ENCODE measurements around the gene LMTK2.
A peak's percentile ranks its signal among the peaks of the same experiment; 100 is the strongest.

Gene LMTK2

DNA sequence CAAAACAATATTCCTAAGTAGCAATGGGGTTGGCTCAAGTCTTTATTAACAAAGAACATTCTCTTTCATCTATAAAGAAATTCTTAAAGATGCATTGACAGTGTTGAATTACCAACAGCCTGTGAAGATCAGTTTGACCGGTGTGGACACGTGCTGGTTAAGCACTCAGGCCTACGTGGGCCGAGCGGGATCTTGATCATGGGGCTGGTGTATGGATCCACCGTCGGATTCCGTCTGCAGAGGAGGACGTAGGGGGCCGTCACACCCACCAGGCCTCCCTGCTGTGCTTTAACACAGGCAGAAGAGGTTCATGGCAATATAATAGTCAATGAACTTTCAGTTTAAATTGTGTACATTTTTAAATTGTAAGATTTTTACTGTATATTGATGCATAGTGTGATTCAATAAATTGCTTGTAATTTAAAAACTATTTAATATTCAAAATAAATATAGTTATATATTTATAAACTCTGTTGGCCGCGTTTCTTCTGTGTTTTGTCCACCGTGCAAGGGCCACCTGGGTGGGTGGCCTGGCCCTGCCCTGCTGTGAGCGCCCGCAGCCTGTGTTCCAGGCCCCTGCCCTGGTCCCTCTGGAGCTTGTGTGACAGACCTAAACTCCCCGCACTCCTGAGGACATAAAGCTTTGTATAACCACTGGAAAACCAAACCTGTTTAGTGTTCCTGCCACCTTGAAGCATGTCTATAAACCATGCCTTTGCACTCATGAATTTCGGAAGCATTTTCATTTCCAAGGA lies 102.7 kb downstream of the LMTK2 start:
- in situ Hi-C loops (cut with HindIII; ENCODE audit: low pct_unique_long_range_greater_than_20kb, low sequenced_read_pairs): no loop called here
- TF ChIP-seq JUND (IDR thresholded peaks at IDR 0.05; ENCODE audit: low read depth): no peak
- no peak for DNase-seq (ENCODE audit: low read depth in 1 of 2, low spot score in 1 of 2)

DNA sequence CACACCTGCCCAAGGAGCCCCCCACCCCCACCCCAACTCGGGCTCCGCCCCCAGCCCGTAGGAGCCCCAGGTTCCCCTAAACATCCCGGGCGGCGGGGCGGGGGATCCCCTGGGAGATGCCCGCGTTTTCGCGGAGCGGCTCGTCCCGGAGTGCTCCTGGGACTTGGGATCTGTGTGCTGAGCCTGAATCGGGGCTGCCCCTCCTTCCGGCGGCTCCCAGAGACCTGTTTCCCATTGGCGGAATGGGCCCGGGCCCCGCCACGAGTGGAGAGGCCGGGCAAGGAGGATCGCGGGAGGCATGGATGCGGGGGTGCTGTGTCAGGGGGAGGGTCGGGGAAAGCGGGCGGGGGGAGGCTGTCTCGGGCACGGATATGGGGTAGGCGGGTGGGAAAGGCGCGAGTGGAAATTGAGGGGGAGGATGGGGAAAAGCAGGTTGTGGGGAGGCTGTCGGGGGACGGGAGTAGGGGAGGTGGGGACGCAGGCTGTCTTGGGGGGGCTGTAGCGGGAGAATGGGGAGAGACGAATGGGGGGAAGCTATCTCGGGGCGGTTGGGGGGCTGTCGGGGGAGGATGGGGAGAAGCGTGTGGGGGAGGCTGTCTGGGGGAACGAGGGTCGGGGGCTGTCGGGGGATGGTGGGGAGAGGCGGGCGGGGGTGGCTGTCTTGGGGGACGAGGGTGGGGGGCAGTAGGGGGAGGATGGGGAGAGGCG lies 104.0 kb downstream of the LMTK2 start:
- in situ Hi-C loops (cut with HindIII; ENCODE audit: low pct_unique_long_range_greater_than_20kb, low sequenced_read_pairs): no loop called here
- DNase-seq (ENCODE audit: low read depth in 1 of 2, low spot score in 1 of 2): no peak
- no peak for TF ChIP-seq JUND (IDR thresholded peaks at IDR 0.05; ENCODE audit: low read depth)

DNA sequence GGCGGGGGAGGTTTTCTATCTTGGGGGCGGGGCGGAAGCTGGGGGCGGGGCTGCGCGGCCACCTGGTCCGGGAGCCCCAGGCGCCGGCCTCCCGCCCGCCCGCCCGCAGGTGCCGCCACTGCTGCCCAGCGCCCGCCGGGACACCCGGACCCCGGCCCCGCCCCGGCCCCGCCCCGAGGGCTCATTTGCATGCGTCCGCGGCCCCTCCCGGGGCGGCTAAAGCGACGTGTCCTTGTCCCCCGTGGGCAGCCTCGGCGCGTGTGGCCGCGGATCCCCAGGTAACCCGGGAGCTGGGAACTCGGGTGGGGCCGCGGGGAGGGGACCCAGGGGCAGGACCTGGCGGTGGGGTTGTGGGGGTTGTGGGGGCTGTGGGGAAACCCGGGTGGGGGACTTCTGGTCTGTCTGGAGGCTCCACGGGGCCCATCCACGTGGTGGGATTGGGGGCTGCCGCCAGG lies 104.6 kb downstream of the LMTK2 start, which contains the start of gene BHLHA15:
Gene BHLHA15 (plus strand): TSS at position 219 of the 455 bp plus-strand sequence. CDS start 871 bp downstream, outside the sequence.
- TF ChIP-seq JUND (IDR thresholded peaks at IDR 0.05; ENCODE audit: low read depth): no peak
- in situ Hi-C loops (cut with HindIII; ENCODE audit: low pct_unique_long_range_greater_than_20kb, low sequenced_read_pairs): no loop called here
- peak; percentile 60 to 66 for DNase-seq (ENCODE audit: low read depth in 1 of 2, low spot score in 1 of 2)

DNA sequence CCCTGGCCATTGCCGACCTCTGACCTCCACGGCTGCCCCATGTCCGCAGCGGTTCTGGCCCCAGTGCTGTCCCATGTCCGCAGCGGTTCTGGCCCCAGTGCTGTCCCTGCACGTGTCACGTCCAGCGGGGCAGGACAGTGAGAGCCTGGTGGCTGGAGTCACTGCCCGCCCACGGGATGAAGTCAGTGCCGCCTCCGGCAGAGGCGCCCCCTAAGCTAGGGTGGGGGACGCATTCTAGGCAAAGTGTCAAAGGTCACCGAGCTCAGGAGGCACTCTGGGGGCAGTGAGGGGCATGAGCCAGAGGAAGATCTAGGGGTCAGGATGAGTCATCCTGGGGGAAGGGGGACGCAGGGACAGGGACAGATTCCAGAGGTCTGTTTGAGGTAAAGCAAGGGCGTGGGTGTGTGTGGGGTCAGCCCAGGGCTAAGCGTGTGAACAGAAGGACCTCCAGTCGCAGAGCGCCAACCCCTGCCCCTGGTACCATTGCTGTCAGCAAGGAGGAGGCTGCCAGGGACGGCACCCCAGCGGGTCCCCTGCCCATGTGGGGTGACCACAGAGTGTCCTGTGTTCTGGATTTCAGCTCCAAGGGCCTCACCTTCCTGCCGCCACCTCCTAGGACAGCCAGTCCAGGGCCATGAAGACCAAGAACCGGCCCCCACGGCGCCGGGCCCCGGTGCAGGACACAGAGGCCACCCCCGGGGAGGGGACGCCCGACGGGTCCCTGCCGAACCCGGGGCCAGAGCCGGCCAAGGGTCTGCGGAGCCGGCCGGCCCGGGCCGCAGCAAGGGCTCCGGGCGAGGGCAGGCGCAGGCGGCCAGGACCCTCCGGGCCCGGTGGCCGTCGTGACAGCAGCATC lies 105.2 kb downstream of the LMTK2 start:
- in situ Hi-C loops (cut with HindIII; ENCODE audit: low pct_unique_long_range_greater_than_20kb, low sequenced_read_pairs): no loop called here
- DNase-seq (ENCODE audit: low read depth in 1 of 2, low spot score in 1 of 2): no peak

DNA sequence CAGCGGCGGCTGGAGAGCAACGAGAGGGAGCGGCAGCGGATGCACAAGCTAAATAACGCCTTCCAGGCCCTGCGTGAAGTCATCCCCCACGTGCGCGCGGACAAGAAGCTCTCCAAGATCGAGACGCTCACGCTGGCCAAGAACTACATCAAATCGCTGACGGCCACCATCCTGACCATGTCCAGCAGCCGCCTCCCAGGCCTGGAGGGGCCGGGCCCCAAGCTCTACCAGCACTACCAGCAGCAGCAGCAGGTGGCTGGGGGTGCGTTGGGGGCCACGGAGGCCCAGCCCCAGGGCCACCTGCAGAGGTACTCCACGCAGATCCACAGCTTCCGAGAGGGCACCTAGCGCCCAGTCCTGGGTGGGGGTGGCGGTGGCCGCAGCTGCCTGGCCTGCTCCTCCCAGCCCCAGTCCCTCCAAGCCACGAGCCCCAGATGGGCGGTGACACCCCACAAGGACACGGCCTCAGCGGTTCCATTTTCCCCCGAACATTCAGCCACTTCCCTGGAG lies 105.9 kb downstream of the LMTK2 start:
- no peak for TF ChIP-seq JUND (IDR thresholded peaks at IDR 0.05; ENCODE audit: low read depth)
- DNase-seq (ENCODE audit: low read depth in 1 of 2, low spot score in 1 of 2): no peak

More for the DNA sequence above, 105.2 kb downstream of the LMTK2 start:
- no peak for TF ChIP-seq JUND (IDR thresholded peaks at IDR 0.05; ENCODE audit: low read depth)

DNA sequence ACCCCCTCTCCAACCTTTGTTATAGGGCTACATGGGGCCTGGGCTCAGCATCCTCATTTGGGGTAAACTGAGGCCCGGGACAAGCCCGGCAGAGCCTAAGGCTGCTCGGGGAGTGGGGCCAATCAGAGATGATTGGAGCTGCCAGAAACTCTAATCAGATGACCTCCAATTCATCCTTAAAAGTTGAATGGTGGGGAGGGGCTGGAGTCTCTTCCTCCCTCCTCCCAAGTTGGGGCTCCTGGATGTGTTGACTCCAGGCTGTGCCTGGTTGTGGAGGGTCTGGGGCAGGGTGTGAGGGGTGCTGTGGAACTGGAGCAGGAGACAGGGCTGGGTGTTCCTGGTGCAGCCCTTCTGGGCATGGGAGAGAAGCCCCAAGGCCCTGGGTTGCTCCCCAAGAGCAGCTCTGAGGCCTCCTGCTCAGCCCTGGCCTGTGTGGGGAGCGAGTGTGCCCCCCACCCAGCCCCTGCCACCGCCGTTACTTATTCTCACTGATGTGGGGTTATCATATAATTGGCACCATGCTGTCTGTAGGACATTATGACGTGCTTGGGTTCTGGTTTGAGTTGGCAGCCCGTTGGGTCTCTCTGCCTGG lies 106.7 kb downstream of the LMTK2 start:
- in situ Hi-C loops (cut with HindIII; ENCODE audit: low pct_unique_long_range_greater_than_20kb, low sequenced_read_pairs): no loop called here
- no peak for DNase-seq (ENCODE audit: low read depth in 1 of 2, low spot score in 1 of 2)
- no peak for TF ChIP-seq JUND (IDR thresholded peaks at IDR 0.05; ENCODE audit: low read depth)

More for the DNA sequence above, 105.9 kb downstream of the LMTK2 start:
- in situ Hi-C loops (cut with HindIII; ENCODE audit: low pct_unique_long_range_greater_than_20kb, low sequenced_read_pairs): no loop called here

DNA sequence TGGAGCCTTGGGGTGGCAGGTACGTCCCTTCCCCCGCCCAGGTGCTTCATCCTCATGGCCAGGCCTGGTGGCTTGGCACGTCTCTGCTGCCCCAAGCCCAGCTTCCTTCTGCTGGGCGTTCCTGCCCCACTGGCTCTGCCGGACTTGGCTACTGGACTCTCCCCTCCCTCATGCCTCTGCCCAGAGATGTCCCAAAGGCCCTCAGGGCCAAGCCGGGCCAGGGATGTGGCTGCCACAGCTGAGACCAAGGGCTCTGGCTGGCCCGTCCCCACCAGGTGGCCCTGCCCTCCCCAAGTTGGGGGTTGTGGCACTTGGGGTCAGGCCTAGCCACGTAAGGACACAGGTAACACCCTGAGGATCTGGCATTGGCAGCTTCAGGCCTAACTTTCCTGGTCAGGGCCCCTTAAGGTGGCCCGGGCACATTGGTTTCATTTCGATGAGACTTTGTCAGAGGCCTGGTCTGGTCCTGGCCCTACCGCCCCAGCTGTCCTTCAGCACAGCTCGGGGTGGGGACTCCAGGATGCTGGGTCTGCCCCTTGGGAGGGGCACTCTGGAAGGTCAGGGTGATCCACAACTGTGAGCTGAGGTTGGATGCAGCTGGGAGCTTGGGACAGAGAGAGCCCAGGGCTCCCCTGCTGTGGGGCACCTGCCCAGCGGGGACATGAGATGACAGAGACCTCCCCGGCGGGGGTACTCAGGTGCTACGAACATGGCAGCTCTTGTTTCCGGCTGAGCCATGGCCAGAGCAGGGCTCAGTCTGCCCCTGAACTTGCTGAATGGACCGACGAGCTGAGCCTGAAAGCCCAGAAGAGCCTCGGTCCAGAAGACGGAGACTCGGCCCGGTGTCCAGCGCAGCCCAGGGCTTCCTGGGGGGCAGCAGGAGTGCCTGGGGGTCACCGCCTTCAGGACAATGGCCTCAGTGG lies 107.5 kb downstream of the LMTK2 start:
- TF ChIP-seq JUND (IDR thresholded peaks at IDR 0.05; ENCODE audit: low read depth): no peak
- in situ Hi-C loops (cut with HindIII; ENCODE audit: low pct_unique_long_range_greater_than_20kb, low sequenced_read_pairs): no loop called here
- DNase-seq (ENCODE audit: low read depth in 1 of 2, low spot score in 1 of 2): peak; percentile 53 to 64

DNA sequence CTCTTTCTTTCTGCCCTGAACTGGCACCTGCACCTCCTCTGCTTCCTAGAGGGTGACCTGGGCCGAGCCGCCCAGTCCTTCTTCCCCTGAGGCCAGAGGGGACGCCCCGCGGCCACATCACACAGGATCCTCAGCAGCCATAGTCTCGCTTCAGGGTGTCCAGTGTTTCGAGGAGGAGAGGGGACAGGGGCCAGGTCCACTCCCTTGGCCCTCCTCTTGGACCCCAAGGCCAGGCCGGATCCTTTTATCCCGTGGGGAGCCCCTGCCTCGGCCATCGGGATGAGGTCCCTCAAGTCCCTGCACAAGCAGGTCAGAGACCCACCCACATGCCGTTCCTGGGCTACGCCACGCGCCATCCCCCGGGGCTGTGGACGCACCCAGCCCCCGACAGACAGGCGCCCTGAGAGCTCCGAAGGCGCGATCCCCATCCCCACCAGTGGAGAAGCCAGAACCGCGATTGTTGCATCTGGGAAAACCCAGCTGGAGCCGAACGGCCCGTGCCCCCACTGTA lies 108.2 kb downstream of the LMTK2 start:
- in situ Hi-C loops (cut with HindIII; ENCODE audit: low pct_unique_long_range_greater_than_20kb, low sequenced_read_pairs): no loop called here
- no peak for TF ChIP-seq JUND (IDR thresholded peaks at IDR 0.05; ENCODE audit: low read depth)
- no peak for DNase-seq (ENCODE audit: low read depth in 1 of 2, low spot score in 1 of 2)

DNA sequence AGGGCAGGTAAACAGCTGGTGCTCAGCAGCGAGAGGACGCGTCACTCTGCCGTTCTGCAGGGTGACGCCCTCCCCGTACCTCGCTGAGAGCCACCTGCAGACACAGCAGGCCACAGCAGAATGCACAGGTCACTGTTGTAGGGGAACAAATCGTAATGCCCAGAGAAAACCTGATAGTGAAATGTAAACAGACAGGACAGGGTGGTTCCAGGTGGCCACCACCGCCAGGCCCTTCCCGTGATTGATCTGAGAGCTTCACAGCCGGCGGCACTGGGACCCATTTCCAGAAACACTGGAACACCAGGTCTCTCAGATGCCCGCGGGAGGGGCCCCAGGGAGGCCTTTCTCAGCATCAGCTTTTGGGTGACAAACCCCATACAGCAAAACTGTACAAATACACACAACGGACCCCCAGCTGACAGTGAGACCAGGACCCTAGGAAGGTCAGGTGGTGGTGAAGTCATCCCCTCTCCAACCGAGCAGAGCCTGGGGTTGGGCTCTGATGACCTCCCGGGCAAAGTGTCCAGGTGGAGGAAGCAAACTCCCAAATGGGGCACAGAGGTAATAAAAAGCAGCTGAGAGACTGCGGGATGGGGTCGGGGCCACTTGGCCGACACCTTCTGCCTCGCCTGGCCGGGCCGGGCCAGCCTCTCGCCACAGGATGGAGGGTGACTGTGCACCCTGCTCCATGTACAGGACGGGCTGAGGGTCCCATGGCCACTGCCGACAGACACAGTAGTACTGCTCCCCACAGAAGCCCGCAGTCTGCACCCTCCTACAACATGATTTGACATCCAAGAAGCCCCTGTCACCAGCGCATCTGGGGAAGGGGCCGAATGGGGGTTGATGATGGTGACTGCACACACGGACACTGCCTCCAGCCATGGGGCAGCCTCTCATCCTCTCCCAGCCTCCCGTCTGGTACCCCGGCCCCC lies 109.2 kb downstream of the LMTK2 start:
- in situ Hi-C loops (cut with HindIII; ENCODE audit: low pct_unique_long_range_greater_than_20kb, low sequenced_read_pairs): no loop called here
- no peak for DNase-seq (ENCODE audit: low read depth in 1 of 2, low spot score in 1 of 2)
- TF ChIP-seq JUND (IDR thresholded peaks at IDR 0.05; ENCODE audit: low read depth): no peak

Data from T47D (cell line).